Skin epidermis (tissue), 12 donors: ENCODE measurements around the gene KAZALD1.

ENCODE experiments used
- H3K27ac ChIP-seq, 21 experiments: fragments of 200-600 bp; sonication (generic) in 11 of 21; one replicate each; pipeline ENCODE4 v1.5.0; 2020; ENCODE audit warnings: mild to moderate bottlenecking in 3 of 21, inconsistent platforms in 2 of 21, moderate library complexity in 2 of 21
- H3K4me3 ChIP-seq, 7 experiments: fragments of 200-600 bp; sonication (generic) in 2 of 7; one replicate each; pipeline ENCODE4 v1.5.0; 2020; ENCODE audit warnings: inconsistent platforms in 2 of 7, mild to moderate bottlenecking in 2 of 7, moderate library complexity in 1 of 7

Gene KAZALD1

DNA sequence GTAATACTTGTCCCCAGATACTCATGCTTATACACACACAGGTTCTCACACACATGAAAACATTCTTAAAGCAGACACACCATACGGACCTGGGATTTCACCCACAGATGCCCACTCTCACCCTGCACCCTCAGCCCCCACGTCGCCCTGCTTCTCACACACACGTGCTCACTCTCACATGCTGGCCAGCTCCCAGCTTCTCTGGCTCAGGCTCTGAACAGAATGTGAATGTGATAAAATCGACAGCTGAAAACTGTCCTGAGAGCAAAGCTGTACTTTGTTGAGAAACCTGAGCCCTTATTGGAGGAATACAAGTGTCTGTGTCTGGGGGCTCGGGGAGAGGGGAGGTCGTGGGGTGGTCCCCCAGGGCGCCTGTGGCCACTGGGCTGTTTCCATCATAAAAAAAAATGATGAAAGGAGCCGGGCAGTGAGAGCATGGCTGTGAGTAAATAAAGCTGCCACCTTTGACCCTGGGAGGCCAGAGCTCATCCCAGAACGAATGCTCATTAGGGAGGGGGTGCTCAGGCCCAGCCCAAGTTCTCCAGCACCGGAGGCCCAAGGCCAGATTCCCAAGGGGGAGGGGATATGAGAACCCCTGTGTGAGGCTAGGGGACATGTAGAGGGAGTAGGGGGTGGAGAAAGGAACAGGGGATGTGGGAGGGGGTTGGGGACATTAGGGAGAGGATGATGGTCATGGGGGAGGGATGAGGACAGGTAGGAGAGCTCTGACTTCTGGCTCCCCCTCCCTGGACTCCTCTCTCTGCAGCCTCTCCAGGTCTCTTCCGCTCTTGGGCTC lies 51.2 kb downstream of the KAZALD1 start:
- no peak overlapping the region for H3K4me3 ChIP-seq
- no peak overlapping the region for H3K27ac ChIP-seq

DNA sequence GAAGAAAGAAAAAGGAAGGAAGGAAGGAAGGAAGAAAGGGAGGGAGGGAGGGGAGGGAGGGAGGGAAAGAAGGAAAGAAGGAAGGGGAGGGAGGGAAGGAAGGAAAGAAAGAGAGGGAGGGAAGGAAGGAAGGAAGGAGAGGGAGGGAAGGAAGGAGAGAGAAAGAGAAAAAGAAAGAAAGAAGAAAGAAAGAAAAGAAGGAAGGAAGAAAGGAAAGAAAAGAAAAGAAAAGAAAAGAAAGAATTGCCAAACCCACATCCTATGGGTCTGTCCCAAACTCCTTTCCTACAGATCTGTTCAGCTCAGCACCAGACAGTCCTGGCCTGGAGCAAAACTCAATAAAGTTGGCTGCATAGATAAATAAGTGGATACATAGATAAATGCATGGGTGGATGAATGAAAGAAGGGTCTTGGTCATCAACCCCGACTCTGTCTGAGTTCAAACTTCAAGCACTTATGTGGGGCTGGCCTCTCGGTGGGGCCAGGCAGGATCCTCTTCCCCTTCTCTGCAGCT lies 52.2 kb downstream of the KAZALD1 start:
- no peak overlapping the region for H3K27ac ChIP-seq
- no peak overlapping the region for H3K4me3 ChIP-seq

DNA sequence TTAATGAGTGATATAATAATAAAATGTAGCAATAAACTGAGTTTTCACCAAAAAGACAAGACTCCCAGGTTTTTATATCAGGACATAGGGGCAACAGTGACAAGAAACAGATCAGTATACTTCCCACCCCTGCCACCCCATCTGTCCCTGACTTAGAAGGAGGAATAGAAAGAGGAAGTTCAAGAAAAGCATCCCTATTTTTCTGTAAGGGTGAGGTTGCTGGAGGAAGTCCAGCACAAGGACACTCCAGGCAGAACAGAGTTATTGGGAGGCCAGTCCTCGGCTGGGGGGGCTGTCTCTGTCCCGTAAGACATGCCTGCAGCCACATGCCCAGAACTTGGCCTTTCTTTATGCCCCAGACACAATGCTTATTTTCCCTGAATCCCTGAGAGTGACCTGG lies 52.9 kb downstream of the KAZALD1 start:
- Histone ChIP-seq H3K27ac (no peak overlapping the region), H3K4me3 (no peak overlapping the region)
